ENCODE measurements around the gene TCERG1L. TPM values are rescaled to one million over a fixed set of nuclear protein-coding genes. Genes with fewer than 3 reads are reported as not detected.

TCERG1L gene
- total and polyA plus RNA-seq, 8 donors: 0.18 TPM; not detected in 7

- H3K4me1 ChIP-seq: no peaks in the 10 kb centered on the region
- peaks cover 0 to 7% (median 1%) of the 10 kb centered on the region in 4 donors for H3K9me3 ChIP-seq
- no peak overlapping the region for H3K27ac ChIP-seq
- H3K4me3 ChIP-seq: no peak overlapping the region
- WGBS, 5 donors: 67 to 74% (median 70%) methylated on average over 16 of the region's 16 CpGs
- no peak for DNase-seq
- H3K27me3 ChIP-seq: peaks cover 0 to 53% (median 0%) of the 10 kb centered on the region in 3 donors
- intact Hi-C loops (cut with DNase I; ENCODE audit: low total_unique reads): no loop called here
- no peak for TF ChIP-seq CTCF (IDR thresholded peaks at IDR 0.05)
- no peak for TF ChIP-seq EP300 (IDR thresholded peaks at IDR 0.05)
- no peak for TF ChIP-seq POLR2AphosphoS5 (IDR thresholded peaks at IDR 0.05)
- no peak for TF ChIP-seq POLR2A (IDR thresholded peaks at IDR 0.05)
- H3K36me3 ChIP-seq: no peaks in the 10 kb centered on the region
These were observed 40.9 kb downstream of the TCERG1L start for GRCh38 chr10:131270461-131271190.

- H3K27me3 ChIP-seq: peaks cover 0 to 52% (median 0%) of the 10 kb centered on the region in 3 donors
- intact Hi-C loops (cut with DNase I; ENCODE audit: low total_unique reads): no loop called here
- no peak for DNase-seq
- no peak overlapping the region for H3K27ac ChIP-seq
- WGBS, 5 donors: 48 to 60% (median 49%) methylated on average over 17 of the region's 17 CpGs
- H3K36me3 ChIP-seq: no peaks in the 10 kb centered on the region
- H3K4me1 ChIP-seq: no peaks in the 10 kb centered on the region
- TF ChIP-seq POLR2AphosphoS5 (IDR thresholded peaks at IDR 0.05) (no peak), EP300 (IDR thresholded peaks at IDR 0.05) (no peak)
- H3K4me3 ChIP-seq: no peak overlapping the region
- peaks cover 0 to 7% (median 1%) of the 10 kb centered on the region in 4 donors for H3K9me3 ChIP-seq
These were observed 41.6 kb downstream of the TCERG1L start for GRCh38 chr10:131269776-131270460.

- Histone ChIP-seq H3K4me1 (no peaks in the 10 kb centered on the region), H3K36me3 (no peaks in the 10 kb centered on the region), H3K4me3 (no peak overlapping the region), H3K27me3 (peaks cover 0 to 46% (median 0%) of the 10 kb centered on the region in 3 donors), H3K9me3 (peaks cover 0 to 7% (median under 1%) of the 10 kb centered on the region in 4 donors), H3K27ac (no peak overlapping the region)
- 64 to 100% (median 80%) methylated on average over 1 to 6 of the region's 6 CpGs for WGBS, 5 donors
- TF ChIP-seq POLR2AphosphoS5 (IDR thresholded peaks at IDR 0.05) (no peak), EP300 (IDR thresholded peaks at IDR 0.05) (no peak), CTCF (IDR thresholded peaks at IDR 0.05) (no peak)
- peak in 1 of 2 donors; percentile 14 for DNase-seq
- intact Hi-C loops (cut with DNase I; ENCODE audit: low total_unique reads): no loop called here
These were observed 43.8 kb downstream of the TCERG1L start for GRCh38 chr10:131267814-131268095.

- no peaks in the 10 kb centered on the region for H3K36me3 ChIP-seq
- TF ChIP-seq POLR2A (IDR thresholded peaks at IDR 0.05) (no peak), EP300 (IDR thresholded peaks at IDR 0.05) (no peak), CTCF (IDR thresholded peaks at IDR 0.05) (no peak), POLR2AphosphoS5 (IDR thresholded peaks at IDR 0.05) (no peak)
- peak in 1 of 2 donors; percentile 20 for DNase-seq
- no peak overlapping the region for H3K27ac ChIP-seq
- H3K4me1 ChIP-seq: no peaks in the 10 kb centered on the region
- no peak overlapping the region for H3K4me3 ChIP-seq
- WGBS, 5 donors: 87 to 92% (median 88%) methylated on average over 12 to 14 of the region's 14 CpGs
- intact Hi-C loops (cut with DNase I; ENCODE audit: low total_unique reads): no loop called here
- peaks cover 0 to 42% (median 0%) of the 10 kb centered on the region in 3 donors for H3K27me3 ChIP-seq
- H3K9me3 ChIP-seq: peaks cover 0 to 7% (median 0%) of the 10 kb centered on the region in 4 donors
These were observed 44.3 kb downstream of the TCERG1L start for GRCh38 chr10:131266936-131267813.

Data from stomach (tissue), 9 donors.